H1 (cell line): Measurements from ENCODE around the gene SLC5A9. TPM values are rescaled to one million over a fixed set of nuclear protein-coding genes. Genes with fewer than 3 reads are reported as not detected.

Experiments used
- CTCF ChIA-PET: fragments of 300-600 bp; sonication (Branson Sonifier 250); formaldehyde crosslinking; loops from one replicate; lab custom pipeline; 2021; ENCODE audit not compliant: partially characterized antibody; lab: Charles Lee
- POLR2A ChIA-PET: fragments of 300-600 bp; sonication (Branson Sonifier 250); formaldehyde crosslinking; loops from one replicate; lab custom pipeline; 2021; ENCODE audit warnings: inconsistent platforms; ENCODE audit not compliant: partially characterized antibody; lab: Charles Lee
- DNase-seq, 2 experiments: peaks; one replicate each; pipeline versions ENCODE4 v3.0.0 to v3.0.0-alpha.2; 2010 to 2022; ENCODE audit warnings: low spot score in 2 of 2, low read depth in 1 of 2, mixed read lengths in 1 of 2
- FAIRE-seq: peaks from 2 replicates; lab custom pipeline; 2011; peaks lifted over from hg19 to GRCh38; lab: Jason Lieb, UNC
- H2AFZ ChIP-seq: 2 replicates; pipeline ENCODE4 v1.8.1; 2012; ENCODE audit warnings: low read length, inconsistent platforms
- H2AK5ac ChIP-seq: 2 replicates; pipeline ENCODE4 v1.6.1; 2013; ENCODE audit warnings: low read depth, low read length
- H2BK120ac ChIP-seq: replicated peaks from 2 replicates; pipeline ENCODE3; 2013; ENCODE audit warnings: low read depth, low read length, inconsistent platforms
- H2BK12ac ChIP-seq: 2 replicates; pipeline ENCODE4 v1.6.1; 2013; ENCODE audit warnings: low read depth, low read length
- H2BK15ac ChIP-seq: 2 replicates; pipeline ENCODE4 v1.6.1; 2013; ENCODE audit warnings: low read length
- H2BK20ac ChIP-seq: 2 replicates; pipeline ENCODE4 v1.6.1; 2013; ENCODE audit warnings: low read length
- H2BK5ac ChIP-seq: 2 replicates; pipeline ENCODE4 v1.6.1; 2013; ENCODE audit warnings: low read depth, low read length
- H3K14ac ChIP-seq: 2 replicates; pipeline ENCODE4 v1.6.1; 2013; ENCODE audit warnings: inconsistent platforms; ENCODE audit not compliant: insufficient read length
- H3K18ac ChIP-seq: 2 replicates; pipeline ENCODE4 v1.6.1; 2013; ENCODE audit warnings: low read length; ENCODE audit errors: extremely low read depth
- H3K23ac ChIP-seq: 2 replicates; pipeline ENCODE4 v1.6.1; 2013; ENCODE audit warnings: inconsistent platforms; ENCODE audit not compliant: insufficient read length
- H3K23me2 ChIP-seq: 2 replicates; pipeline ENCODE4 v1.6.1; 2013; ENCODE audit warnings: low read depth, low read length
- H3K27ac ChIP-seq: 2 replicates; pipeline ENCODE4 v1.6.1; 2011; ENCODE audit warnings: low read depth, low read length, inconsistent platforms
- H3K27me3 ChIP-seq, 4 experiments: replicated peaks in 1 of 4; 1 replicate in 1 of 4; 2 replicates in 3 of 4; pipeline versions ENCODE4 v1.6.1 to v1.8.1; 2011 to 2013; ENCODE audit warnings: low read length in 3 of 4, mild to moderate bottlenecking in 3 of 4, inconsistent platforms in 2 of 4, mixed read lengths in 2 of 4, moderate library complexity in 1 of 4; ENCODE audit not compliant: control insufficient read depth in 3 of 4, insufficient read depth in 3 of 4; ENCODE audit errors: extremely low read depth in 1 of 4
- H3K36me3 ChIP-seq, 4 experiments: 2 replicates each; pipeline versions ENCODE4 v1.6.1 to v1.8.1; 2011 to 2013; ENCODE audit warnings: mild to moderate bottlenecking in 4 of 4, low read length in 3 of 4, moderate library complexity in 2 of 4, control low read depth in 1 of 4, inconsistent platforms in 1 of 4; ENCODE audit not compliant: insufficient read depth in 4 of 4, control insufficient read depth in 2 of 4
- H3K4ac ChIP-seq: replicated peaks from 2 replicates; pipeline ENCODE3; 2013; ENCODE audit warnings: low read length, low read depth, mixed read lengths, inconsistent platforms; ENCODE audit not compliant: insufficient read length
- H3K4me1 ChIP-seq, 4 experiments: replicated peaks in 1 of 4; 1 replicate in 1 of 4; 2 replicates in 3 of 4; pipeline versions ENCODE4 v1.6.1 to v1.8.1; 2011 to 2013; ENCODE audit warnings: low read length in 3 of 4, inconsistent platforms in 2 of 4, mixed read lengths in 1 of 4; ENCODE audit not compliant: insufficient read depth in 4 of 4, control insufficient read depth in 3 of 4
- H3K4me2 ChIP-seq, 2 experiments: 2 replicates each; pipeline versions ENCODE4 v1.6.1 to v1.8.1; 2011 to 2013; ENCODE audit warnings: low read depth in 2 of 2, low read length in 2 of 2, control low read depth in 1 of 2, inconsistent platforms in 1 of 2, mild to moderate bottlenecking in 1 of 2; ENCODE audit not compliant: insufficient read depth in 1 of 2
- H3K4me3 ChIP-seq, 4 experiments: fragments of 200-600, 300-600 bp in 1 of 4; sonication (generic), shearing (Covaris generic), sonication (Bioruptor Twin) in 1 of 4; 2 replicates each; pipeline versions ENCODE4 v1.5.1 to v1.8.1; 2011 to 2016; ENCODE audit warnings: low read length in 4 of 4, low read depth in 3 of 4, control low read depth in 2 of 4, inconsistent platforms in 2 of 4, mild to moderate bottlenecking in 2 of 4, mixed read lengths in 1 of 4, moderate library complexity in 1 of 4; ENCODE audit not compliant: insufficient read depth in 2 of 4; ENCODE audit errors: extremely low read depth in 1 of 4
- H3K56ac ChIP-seq: replicated peaks from 2 replicates; pipeline ENCODE3; 2013; ENCODE audit warnings: low read depth, mild to moderate bottlenecking, mixed read lengths, low read length, inconsistent platforms; ENCODE audit not compliant: insufficient read length
- H3K79me1 ChIP-seq: 2 replicates; pipeline ENCODE4 v1.6.1; 2013; ENCODE audit warnings: low read depth, low read length, control low read depth
- H3K79me2 ChIP-seq, 2 experiments: 2 replicates each; pipeline versions ENCODE4 v1.6.1 to v1.8.1; 2012 to 2013; ENCODE audit warnings: low read length in 2 of 2, mild to moderate bottlenecking in 2 of 2, inconsistent platforms in 1 of 2; ENCODE audit not compliant: insufficient read depth in 2 of 2, control insufficient read depth in 1 of 2
- H3K9ac ChIP-seq, 4 experiments: replicated peaks in 1 of 4; 1 replicate in 1 of 4; 2 replicates in 3 of 4; pipeline versions ENCODE4 v1.6.1 to v1.8.1; 2011 to 2013; ENCODE audit warnings: low read depth in 3 of 4, low read length in 3 of 4, control low read depth in 2 of 4, mild to moderate bottlenecking in 2 of 4, moderate library complexity in 2 of 4, inconsistent platforms in 1 of 4; ENCODE audit errors: extremely low read depth in 1 of 4
- H3K9me3 ChIP-seq, 2 experiments: 2 replicates each; pipeline versions ENCODE4 v1.6.1 to v1.8.1; 2012 to 2013; ENCODE audit warnings: mild to moderate bottlenecking in 2 of 2, moderate library complexity in 2 of 2, control low read depth in 1 of 2, inconsistent platforms in 1 of 2, low read depth in 1 of 2, low read length in 1 of 2, mixed read lengths in 1 of 2; ENCODE audit not compliant: insufficient read depth in 2 of 2
- H4K20me1 ChIP-seq, 2 experiments: replicated peaks in 1 of 2; 2 replicates each; pipeline versions ENCODE3 to v1.8.1; 2011 to 2013; ENCODE audit warnings: inconsistent platforms in 2 of 2, low read length in 2 of 2, mild to moderate bottlenecking in 1 of 2; ENCODE audit not compliant: insufficient read depth in 2 of 2, control insufficient read depth in 1 of 2
- H4K5ac ChIP-seq: 2 replicates; pipeline ENCODE4 v1.6.1; 2013; ENCODE audit warnings: low read length, low read depth, mixed read lengths, inconsistent platforms; ENCODE audit not compliant: insufficient read length
- H4K8ac ChIP-seq: 2 replicates; pipeline ENCODE4 v1.8.0; 2013; ENCODE audit warnings: mild to moderate bottlenecking, moderate library complexity, low read length, inconsistent platforms; ENCODE audit not compliant: insufficient read depth; ENCODE audit errors: extremely low read depth
- H4K91ac ChIP-seq: replicated peaks from 2 replicates; pipeline ENCODE3; 2013; ENCODE audit warnings: low read length, mixed read lengths, inconsistent platforms; ENCODE audit not compliant: insufficient read length
- BRCA1 ChIP-seq: IDR thresholded peaks from 2 replicates; pipeline ENCODE4 v1.6.1; 2012; ENCODE audit warnings: low read depth, low read length, improper control_type of control experiment
- CREB1 ChIP-seq: IDR thresholded peaks from 2 replicates; pipeline ENCODE4 v1.6.1; 2012; ENCODE audit warnings: inconsistent platforms
- CTCF ChIP-seq, 3 experiments: IDR thresholded peaks; 1 replicate in 2 of 3; 2 replicates in 1 of 3; pipeline versions ENCODE4 v1.5.1 to v1.6.1; 2011; ENCODE audit warnings: low read length in 3 of 3, mild to moderate bottlenecking in 3 of 3, inconsistent platforms in 2 of 3, low read depth in 1 of 3, moderate library complexity in 1 of 3; ENCODE audit not compliant: insufficient read depth in 1 of 3; ENCODE audit errors: control extremely low read depth in 1 of 3
- GABPA ChIP-seq: IDR thresholded peaks from 2 replicates; pipeline ENCODE4 v1.6.1; 2011; ENCODE audit warnings: mild to moderate bottlenecking, low read length, moderate library complexity, borderline replicate concordance; ENCODE audit not compliant: insufficient read depth
- HDAC2 ChIP-seq, 2 experiments: fragments of 300-600 bp in 1 of 2; sonication (generic) in 1 of 2; IDR thresholded peaks; 2 replicates each; pipeline ENCODE4 v1.6.1; 2011 to 2012; ENCODE audit warnings: low read depth in 2 of 2, low read length in 2 of 2, mild to moderate bottlenecking in 2 of 2, moderate library complexity in 2 of 2, borderline replicate concordance in 1 of 2, inconsistent platforms in 1 of 2
- JUND ChIP-seq: IDR thresholded peaks from 2 replicates; pipeline ENCODE4 v1.6.1; 2011; ENCODE audit warnings: mild to moderate bottlenecking, improper control_type of control experiment, low read length
- POU5F1 ChIP-seq: IDR thresholded peaks from 2 replicates; pipeline ENCODE4 v1.6.1; 2011; ENCODE audit warnings: low read depth, mild to moderate bottlenecking, low read length, moderate library complexity
- RNF2 ChIP-seq: fragments of 200-900, 300-1000 bp; sonication (generic); IDR thresholded peaks from 2 replicates; pipeline ENCODE4 v1.7.1; 2016; ENCODE audit warnings: borderline replicate concordance, low read depth, mild to moderate bottlenecking, antibody characterized with exemption, low read length; ENCODE audit not compliant: poor library complexity, severe bottlenecking; ENCODE audit errors: missing control alignments
- SP2 ChIP-seq: IDR thresholded peaks from 2 replicates; pipeline ENCODE4 v1.6.1; 2012; ENCODE audit warnings: mild to moderate bottlenecking, low read length, inconsistent platforms
- SP4 ChIP-seq: IDR thresholded peaks from 2 replicates; pipeline ENCODE4 v1.6.1; 2012; ENCODE audit warnings: low read length, inconsistent platforms
- SUZ12 ChIP-seq: fragments of 200-600 bp; sonication (generic); IDR thresholded peaks from 2 replicates; pipeline ENCODE4 v1.6.1; 2012; ENCODE audit warnings: mild to moderate bottlenecking, inconsistent platforms, low read length, moderate library complexity, mixed read lengths
- WGBS, 2 experiments: shearing (Covaris generic) in 1 of 2; methylation state at CpG; one replicate each; pipeline versions ENCODE4 v1.1.6 to v1.1.7; 2013 to 2015; ENCODE audit warnings: low lambda C conversion rate in 2 of 2, mixed read lengths in 2 of 2, inconsistent platforms in 1 of 2, low coverage in 1 of 2, missing lambda C conversion rate in 1 of 2; ENCODE audit not compliant: insufficient replicate concordance in 2 of 2, insufficient coverage in 1 of 2, insufficient read length in 1 of 2; ENCODE audit errors: extremely low coverage in 1 of 2, missing lambda C conversion rate in 1 of 2; 5-methylcytosine and 5-hydroxymethylcytosine counted together
- polyA plus RNA-seq, 7 experiments: library from polyadenylated mRNA; depleted of rRNA in 3 of 7; stranded (reverse) in 5 of 7; unstranded in 2 of 7; fragments of >200 nt in 5 of 7; fragments of 200-250 nt in 2 of 7; gene quantifications; 1 replicate in 5 of 7; 2 replicates in 1 of 7; 4 replicates in 1 of 7; pipeline versions ENCODE4 v1.2.1 to v1.2.3, GENCODE V29; 2011 to 2013; ENCODE audit warnings: missing spikeins in 2 of 7, mixed read lengths in 2 of 7
- total RNA-seq: library from RNA; stranded (reverse); fragmentation: NEBNext Ultra II Directional; extraction: Animal tissue kit (Norgen Biotek cat#: 25700); gene quantifications from 2 replicates; pipeline ENCODE4 v1.2.1, GENCODE V29; 2021

Gene SLC5A9
- total and polyA plus RNA-seq, 2 of the 8 experiments (the other 6 are each of a cell fraction or from before 2014, with no cell fraction given) = 0.03 TPM; not detected in 1

- Histone ChIP-seq H3K4me1 (peaks cover 1 to 9% (median 5%) of the 10 kb centered on the region in 4 experiments; a peak in 3 of 7 replicates), H3K36me3 (no peaks in the 10 kb centered on the region), H3K23me2 (no peaks in the 10 kb centered on the region), H3K4me2 (no peak overlapping the region), H4K91ac (peak overlapping the region; percentile 93), H2BK5ac (peak overlapping the region; percentile 97; the same call in 1 of the 2 replicates), H4K20me1 (no peaks in the 10 kb centered on the region), H2AK5ac (peak overlapping the region; percentile 91; the same call in 1 of the 2 replicates), H3K23ac (no peak overlapping the region), H3K4ac (peak overlapping the region; percentile 95), H2BK20ac (peak overlapping the region; percentile 95; the same call in 1 of the 2 replicates), H3K56ac (no peak overlapping the region), H2BK15ac (no peak overlapping the region; the same call in 1 of the 2 replicates), H3K4me3 (no peak overlapping the region), H3K27me3 (no peaks in the 10 kb centered on the region), H3K9me3 (no peaks in the 10 kb centered on the region), H3K18ac (peak overlapping the region; percentile 78), H2AFZ (no peak overlapping the region), H3K27ac (no peak overlapping the region; the same call in 1 of the 2 replicates), H3K14ac (no peak overlapping the region), H3K79me2 (no peaks in the 10 kb centered on the region), H4K5ac (no peak overlapping the region), H2BK120ac (peak overlapping the region; percentile 88), H4K8ac (no peak overlapping the region), H2BK12ac (peak overlapping the region; percentile 87; the same call in 1 of the 2 replicates), H3K79me1 (no peaks in the 10 kb centered on the region), H3K9ac (no peak overlapping the region)
- 91% methylated on average over 1 of the region's 1 CpG; no CpG with 5 or more reads in 1 of the 2 experiments for WGBS, 2 experiments
- ChIA-PET CTCF (interaction anchor here (1.3 to 5.9 kb wide), 7 partner anchors 8 to 318 kb away, joined by 3 to 41 read pairs (median 7); no protein-coding TSS in a partner anchor), POLR2A (no interaction called here)
- no peak for FAIRE-seq
- no peak for DNase-seq
- TF ChIP-seq SP4 (no peak), CREB1 (no peak), GABPA (no peak), POU5F1 (no peak), RNF2 (no peak), HDAC2 (IDR thresholded peaks at IDR 0.05; ENCODE audit: borderline replicate concordance in 1 of 2, low read depth in 2 of 2, low read length in 2 of 2) (no peak), SUZ12 (no peak), JUND (no peak), CTCF (IDR thresholded peaks at IDR 0.05; ENCODE audit: control extremely low read depth in 1 of 3, insufficient read depth in 1 of 3, low read depth in 1 of 3, low read length in 3 of 3) (no peak), BRCA1 (no peak), SP2 (no peak)
Observed at GRCh38 chr1:48215222-48215621, 7.3 kb upstream of the SLC5A9 start.
